HG02678 (cell line): ENCODE results near the gene CTNNB1.

Experiments used
- ATAC-seq: cut with Tn5 transposase; IDR thresholded peaks from one replicate; pipeline ENCODE4 v1.9.1; 2021; ENCODE audit warnings: mild to moderate bottlenecking, moderate library complexity; ENCODE audit not compliant: unreplicated experiment

CTNNB1 gene

GRCh38 chr3:41198950-41199865 is at the start of gene CTNNB1:
TSS of gene CTNNB1 (plus strand) at chr3:41199505. CDS start at chr3:41224069, 24,564 bp downstream.
- ATAC-seq = peak; percentile 74

GRCh38 chr3:41155834-41156233 is 43.5 kb upstream of the CTNNB1 start:
- ATAC-seq = no peak

GRCh38 chr3:41158947-41159346 is 40.4 kb upstream of the CTNNB1 start:
- ATAC-seq = no peak

GRCh38 chr3:41159588-41160189 is 39.6 kb upstream of the CTNNB1 start:
- ATAC-seq = no peak

GRCh38 chr3:41162541-41162940 is 36.8 kb upstream of the CTNNB1 start:
- ATAC-seq = no peak

- ATAC-seq = no peak
Observed at GRCh38 chr3:41163006-41163405, 36.3 kb upstream of the CTNNB1 start.

GRCh38 chr3:41163421-41163820 is 35.9 kb upstream of the CTNNB1 start:
- no peak for ATAC-seq

GRCh38 chr3:41164777-41165176 is 34.5 kb upstream of the CTNNB1 start:
- ATAC-seq = no peak

- ATAC-seq = no peak
Observed at GRCh38 chr3:41167722-41168497, 31.4 kb upstream of the CTNNB1 start.

GRCh38 chr3:41169023-41169422 is 30.3 kb upstream of the CTNNB1 start:
- ATAC-seq = no peak

GRCh38 chr3:41173926-41174885 is 25.1 kb upstream of the CTNNB1 start:
- no peak for ATAC-seq

- no peak for ATAC-seq
Observed at GRCh38 chr3:41175365-41175764, 23.9 kb upstream of the CTNNB1 start.

GRCh38 chr3:41176596-41176995 is 22.7 kb upstream of the CTNNB1 start:
- no peak for ATAC-seq

GRCh38 chr3:41178576-41178975 is 20.7 kb upstream of the CTNNB1 start:
- ATAC-seq = no peak

- ATAC-seq = no peak
Observed at GRCh38 chr3:41180396-41180795, 18.9 kb upstream of the CTNNB1 start.

- ATAC-seq = no peak
Observed at GRCh38 chr3:41182504-41183059, 16.7 kb upstream of the CTNNB1 start.

GRCh38 chr3:41184394-41184793 is 14.9 kb upstream of the CTNNB1 start:
- no peak for ATAC-seq

- no peak for ATAC-seq
Observed at GRCh38 chr3:41186297-41186696, 13.0 kb upstream of the CTNNB1 start.

GRCh38 chr3:41188306-41188705 is 11.0 kb upstream of the CTNNB1 start:
- no peak for ATAC-seq
